Activated T-cell treated with anti-CD3 and anti-CD28 coated beads for 1 hour (primary cell): ENCODE data around the gene FAIM.
"Not testable (repeated sequence)": the region's sequence is repeated elsewhere in the genome, so short reads cannot be mapped to it uniquely, and the experiment has no call there.

Experiments used
- DNase-seq: peaks from one replicate; pipeline ENCODE4 v3.0.0-alpha.2; 2020; ENCODE audit warnings: low read depth

FAIM gene

DNA sequence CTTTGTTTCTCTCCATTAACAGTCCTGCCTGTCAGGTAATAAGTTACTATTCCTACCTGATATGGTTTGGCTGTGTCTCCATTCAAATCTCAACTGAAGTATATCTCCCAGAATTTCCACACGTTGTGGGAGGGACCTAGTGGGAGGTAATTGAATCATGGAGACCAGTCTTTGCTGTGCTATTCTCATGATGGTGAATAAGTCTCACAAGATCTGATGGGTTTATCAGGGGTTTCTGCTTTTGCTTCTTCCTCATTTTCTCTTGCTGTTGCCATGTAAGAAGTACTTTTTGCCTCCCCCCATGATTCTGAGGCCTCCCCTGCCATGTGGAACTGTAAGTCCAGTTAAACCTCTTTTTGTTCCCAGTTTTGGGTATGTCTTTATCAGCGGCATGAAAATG is 6.9 kb upstream of the FAIM start:
- DNase-seq: not testable (repeated sequence)

DNA sequence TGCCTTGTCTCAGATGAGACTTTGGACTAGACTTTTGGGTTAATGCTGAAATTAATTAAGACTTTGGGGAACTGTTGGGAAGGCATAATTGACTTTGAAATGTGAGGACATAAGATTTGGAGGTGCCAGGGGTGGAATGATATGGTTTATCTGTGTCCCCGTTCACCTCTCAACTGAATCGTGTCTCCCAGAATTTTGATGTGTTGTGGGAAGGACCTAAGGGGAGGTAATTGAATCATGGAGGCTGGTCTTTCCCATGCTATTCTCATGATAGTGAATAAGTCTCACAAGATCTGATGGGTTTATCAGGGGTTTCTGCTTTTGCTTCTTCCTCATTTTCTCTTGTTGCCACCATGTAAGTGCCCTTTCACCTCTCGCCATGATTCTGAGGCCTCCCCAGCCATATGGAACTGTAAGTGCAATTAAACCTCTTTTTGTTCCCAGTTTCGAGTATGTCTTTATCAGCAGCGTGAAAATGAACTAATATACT is 4.4 kb upstream of the FAIM start:
- not testable (repeated sequence) for DNase-seq

DNA sequence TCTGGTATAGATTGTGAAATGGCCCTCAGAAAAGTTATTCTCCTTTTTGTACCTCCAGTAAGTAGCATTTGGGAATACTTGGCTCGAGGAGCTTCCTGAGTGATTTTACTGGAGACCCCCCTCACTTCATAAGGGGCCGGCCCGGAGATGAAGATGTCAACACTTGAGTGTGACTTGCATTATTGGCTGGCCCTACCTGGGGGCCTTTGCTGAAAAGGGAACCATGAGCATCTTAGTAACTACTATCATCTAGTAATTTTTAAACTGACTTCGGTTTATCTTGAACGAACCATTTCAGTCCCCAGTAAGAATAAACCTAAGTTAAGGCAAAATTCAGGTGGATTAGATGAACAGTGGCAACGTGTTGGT is 1.3 kb downstream of the FAIM start:
- DNase-seq: no peak

DNA sequence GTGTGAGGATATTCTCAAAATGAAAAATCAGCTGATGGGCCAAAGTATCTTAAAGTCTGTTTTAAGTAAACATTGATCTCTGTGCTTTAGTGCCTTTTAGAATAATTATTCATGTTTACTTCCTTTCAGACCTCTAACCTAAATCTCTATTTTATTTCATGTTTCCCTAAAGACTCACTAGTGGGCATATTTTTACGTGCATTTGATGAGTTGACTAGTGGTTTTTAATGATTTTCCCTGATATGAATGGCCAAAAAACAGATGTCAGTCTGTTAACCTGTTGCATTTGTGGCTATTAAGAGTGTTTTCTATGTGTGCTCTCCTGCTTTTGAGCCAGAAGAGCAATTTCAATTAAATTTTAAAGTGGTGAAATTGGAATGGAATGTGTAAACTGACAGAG is 6.9 kb downstream of the FAIM start:
- DNase-seq: no peak

DNA sequence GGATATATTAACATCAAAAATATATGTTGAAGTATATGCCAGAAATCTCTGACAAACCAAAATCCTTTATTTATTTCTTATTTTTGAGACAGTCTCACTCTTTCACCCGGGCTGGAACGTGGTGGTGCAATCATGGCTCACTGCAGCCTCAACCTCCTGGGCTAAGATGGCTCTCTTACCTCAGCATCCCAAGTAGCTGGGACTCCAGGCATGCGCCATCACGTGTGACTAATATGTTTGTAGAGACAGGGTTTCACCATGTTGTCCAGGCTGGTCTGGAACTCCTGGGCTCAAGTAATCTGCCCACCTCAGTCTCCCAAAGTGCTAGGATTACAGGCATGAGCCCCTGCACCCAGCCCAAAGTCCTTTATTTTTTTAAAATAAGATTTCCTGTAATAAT is 11.9 kb downstream of the FAIM start:
- DNase-seq: no peak

DNA sequence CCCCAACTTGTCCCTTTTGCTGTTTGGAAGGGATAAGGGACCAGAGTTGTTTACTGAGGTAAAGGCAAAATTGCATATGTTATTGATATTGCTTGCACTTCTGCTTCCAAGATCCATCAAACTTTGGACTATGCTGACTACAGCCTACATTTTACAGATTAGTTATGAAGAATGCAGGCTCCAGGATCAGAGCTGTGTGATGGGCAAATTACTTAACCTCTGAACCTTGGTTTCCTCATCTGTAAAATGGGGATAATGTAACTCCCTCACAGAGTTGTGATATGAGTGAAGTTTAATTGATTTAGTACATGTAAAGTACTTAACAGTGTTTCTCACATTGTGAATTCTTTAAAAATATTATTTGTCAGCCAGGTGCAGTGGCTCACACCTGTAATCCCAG is 15.9 kb downstream of the FAIM start:
- DNase-seq: no peak

DNA sequence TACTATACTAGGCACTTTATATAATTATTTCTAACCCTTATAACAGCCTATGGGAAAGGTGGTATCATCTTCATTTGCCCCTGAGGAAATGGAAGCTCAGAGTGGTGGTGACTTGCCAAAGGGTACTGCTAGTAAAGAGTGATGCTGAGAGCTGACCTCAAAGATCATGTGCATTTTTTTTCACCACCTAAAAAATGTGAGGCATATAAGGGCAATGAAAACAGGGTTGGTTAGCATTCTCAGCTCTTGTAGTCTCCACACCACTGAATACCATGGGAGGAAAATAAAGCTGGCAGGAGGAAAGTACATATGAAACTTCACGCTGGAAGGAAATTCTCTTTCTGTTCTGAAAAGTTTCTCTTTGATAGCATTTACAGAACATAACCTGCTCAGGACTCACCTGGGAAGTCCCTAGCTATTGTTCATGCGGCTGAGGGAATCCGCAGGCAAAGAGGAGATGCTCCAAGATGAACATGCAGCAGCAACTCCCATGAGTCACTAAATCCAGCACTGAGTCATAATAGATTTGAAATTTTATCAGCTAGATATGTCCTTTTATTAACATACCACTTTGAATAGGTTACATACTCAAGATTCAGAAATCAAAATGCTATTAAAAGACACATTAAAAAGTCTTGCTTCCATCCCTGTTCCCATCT is 17.3 kb downstream of the FAIM start:
- DNase-seq: no peak

DNA sequence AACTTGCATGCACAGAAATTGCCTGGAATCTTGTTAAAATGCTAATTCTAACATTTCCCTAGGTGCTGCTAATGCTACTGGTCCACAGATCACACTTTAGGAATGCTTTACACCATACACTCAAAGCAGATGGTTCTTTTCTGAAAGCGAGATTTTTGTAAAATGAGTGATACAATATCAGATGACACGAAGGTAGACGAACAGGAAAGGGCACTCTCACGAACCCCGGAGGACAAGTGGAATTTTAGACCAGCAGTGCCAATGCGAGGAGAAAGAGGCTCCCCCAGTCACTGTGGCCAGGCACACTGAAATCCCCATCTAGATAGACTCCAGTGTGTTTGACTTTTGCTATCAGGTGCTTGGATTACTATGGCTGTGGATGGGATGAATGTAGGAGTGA is 21.0 kb downstream of the FAIM start:
- DNase-seq: no peak

DNA sequence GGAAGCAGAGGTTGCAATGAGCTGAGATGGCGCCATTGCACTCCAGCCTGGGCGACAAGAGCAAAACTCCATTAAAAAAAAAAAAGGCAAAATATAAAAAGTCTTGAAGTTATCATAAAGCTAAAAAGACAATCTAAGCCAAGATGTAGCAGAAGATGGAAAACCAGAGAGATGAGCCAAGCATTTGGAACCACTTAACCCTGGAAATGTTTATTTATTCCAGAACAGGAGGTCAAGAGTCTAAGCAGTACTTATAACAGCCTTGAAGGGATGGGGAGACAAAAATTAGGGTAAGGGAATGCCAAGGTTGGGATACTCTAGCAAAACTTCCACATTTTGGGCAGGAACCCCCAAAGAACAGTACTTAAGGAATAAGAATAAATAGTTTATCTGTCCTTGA is 30.1 kb downstream of the FAIM start:
- DNase-seq: no peak

DNA sequence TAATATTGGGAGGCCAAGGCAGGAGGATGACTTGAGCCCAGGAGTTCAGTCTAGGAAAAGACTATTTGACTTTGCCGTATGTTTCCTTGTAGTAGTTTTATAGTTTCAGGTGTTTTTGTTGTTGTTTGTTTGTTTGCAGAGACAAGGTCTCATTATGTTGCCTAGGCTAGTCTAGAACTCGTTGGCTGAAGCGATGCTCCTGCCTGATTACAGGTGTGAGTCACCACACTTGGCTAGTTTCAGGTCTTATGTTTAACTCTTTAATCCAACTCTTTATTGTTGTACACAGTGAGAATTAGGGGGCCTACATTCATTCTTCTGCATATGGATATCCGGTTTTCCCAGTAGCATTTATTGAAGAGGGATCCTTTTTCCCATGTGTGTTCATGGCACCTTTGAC is 32.0 kb downstream of the FAIM start:
- DNase-seq: no peak

DNA sequence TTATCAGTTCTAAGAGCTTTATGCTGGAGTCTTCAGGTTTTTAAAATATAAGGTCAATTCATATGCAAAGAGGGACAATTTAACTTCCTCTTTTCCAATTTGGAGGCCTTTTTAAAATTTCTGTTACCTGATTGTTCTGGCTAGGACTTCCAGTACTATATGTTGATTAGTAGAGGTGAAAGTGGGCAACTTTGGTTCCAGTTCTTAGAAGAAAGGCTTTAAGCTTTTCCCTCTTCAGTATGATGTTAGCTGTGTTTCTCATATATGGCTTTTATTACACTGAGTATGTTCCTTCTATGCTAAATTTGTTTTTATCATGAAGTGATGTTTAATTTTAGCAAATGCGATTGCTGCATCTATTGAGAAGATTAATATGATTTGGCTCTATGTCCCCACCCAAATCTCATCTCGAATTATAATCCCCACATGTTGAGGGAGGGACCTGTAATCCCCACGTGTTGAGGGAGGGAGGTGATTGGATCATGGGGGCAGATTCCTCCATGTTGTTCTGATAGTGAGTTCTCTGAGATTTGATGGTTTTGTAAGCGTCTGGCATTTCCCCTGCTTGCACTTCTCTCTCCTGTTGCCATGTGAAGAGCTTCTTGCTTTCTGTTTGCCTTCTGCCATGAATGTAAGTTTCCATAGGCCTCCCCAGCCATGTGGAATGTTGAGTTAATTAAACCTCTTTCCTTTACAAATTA is 33.8 kb downstream of the FAIM start:
- no peak for DNase-seq

DNA sequence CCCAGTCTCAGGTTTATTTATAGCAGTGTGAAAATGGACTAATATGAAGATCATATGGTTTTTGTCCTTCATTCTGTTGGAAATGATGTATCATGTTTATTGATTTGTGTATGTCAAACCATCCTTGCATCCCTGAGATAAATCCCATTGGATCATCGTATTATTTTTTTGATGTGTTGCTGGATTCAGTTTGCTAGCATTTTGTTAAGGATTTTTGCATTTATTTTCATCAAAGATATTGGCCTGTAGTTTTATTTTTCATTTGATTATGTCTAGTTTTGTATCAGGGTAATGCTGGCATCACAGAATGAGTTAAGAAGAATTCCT is 34.3 kb downstream of the FAIM start:
- no peak for DNase-seq

DNA sequence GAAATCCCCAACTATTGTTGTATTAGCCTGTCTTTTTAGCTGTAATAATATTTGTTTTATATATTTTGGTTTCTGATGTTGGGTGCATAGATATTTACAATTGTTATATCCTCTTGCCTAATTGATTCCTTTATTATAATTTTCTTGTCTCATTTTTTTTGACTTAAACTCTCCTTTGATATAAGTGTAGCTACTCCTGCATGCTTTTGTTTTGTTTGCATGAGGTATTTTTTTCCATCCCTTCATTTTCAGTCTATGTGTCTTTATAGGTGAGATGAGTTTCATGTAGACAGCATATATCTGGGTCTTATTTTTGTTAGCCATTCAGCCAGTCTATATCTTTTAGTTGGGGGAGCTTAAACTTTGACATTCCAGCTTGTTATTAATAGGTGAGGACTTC is 37.4 kb downstream of the FAIM start:
- no peak for DNase-seq

DNA sequence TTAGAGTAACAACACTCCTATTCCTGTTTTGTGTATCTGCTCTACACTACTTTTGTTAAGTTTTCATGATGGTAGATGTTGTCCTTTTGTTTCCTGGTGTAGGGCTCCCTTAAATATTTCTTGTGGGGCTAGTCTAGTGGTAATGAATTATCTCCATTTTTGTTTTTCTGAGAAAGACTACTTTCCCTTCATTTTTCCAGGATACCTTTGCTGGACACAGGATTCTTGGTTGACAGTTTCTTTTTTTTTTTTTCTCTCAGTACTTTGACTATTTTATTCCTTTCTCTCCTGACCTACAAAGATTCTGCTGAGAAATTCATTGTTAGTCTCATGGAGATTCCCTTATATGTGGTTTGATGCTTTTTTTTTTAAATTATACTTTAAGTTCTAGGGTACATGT is 37.9 kb downstream of the FAIM start:
- no peak for DNase-seq

DNA sequence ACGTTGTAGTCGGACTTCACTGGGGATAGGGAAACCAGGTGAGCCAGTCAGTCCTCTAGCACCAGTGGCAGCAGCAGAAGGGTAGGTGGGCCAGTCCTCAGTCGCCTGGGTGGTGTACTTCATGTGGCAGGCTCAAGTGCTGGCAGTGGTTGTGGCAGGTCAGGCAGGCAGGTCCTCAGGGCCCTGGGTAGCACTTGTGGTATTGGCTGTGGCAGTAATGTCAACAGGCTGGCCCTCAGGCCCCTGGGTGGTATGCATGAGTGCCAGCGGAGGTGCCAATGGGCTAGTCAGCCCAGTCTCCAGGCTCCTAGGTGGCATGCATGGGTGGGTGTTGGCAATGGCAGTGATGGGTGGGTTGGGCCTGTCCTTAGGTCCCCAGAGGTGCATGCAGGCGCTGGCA is 40.6 kb downstream of the FAIM start:
- no peak for DNase-seq

DNA sequence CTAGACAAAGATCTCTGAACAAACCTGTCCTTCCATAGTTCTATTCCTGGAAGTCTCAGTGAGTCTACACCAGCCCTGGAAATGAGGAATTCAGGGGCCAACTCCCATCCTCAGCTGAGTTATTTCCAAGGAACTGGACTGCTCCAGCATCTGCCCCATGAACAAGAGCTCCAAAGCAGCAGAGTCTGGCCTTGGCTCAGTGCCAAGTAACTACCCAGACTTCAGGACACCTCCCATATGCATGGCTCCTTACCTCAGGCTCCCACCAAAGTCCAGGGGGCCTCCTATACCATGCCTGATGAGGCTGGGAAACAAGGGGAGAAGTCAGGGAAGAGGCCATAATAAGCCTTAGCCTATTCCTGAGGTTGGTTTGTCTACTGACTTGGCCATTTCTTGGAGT is 45.0 kb downstream of the FAIM start:
- DNase-seq: no peak

DNA sequence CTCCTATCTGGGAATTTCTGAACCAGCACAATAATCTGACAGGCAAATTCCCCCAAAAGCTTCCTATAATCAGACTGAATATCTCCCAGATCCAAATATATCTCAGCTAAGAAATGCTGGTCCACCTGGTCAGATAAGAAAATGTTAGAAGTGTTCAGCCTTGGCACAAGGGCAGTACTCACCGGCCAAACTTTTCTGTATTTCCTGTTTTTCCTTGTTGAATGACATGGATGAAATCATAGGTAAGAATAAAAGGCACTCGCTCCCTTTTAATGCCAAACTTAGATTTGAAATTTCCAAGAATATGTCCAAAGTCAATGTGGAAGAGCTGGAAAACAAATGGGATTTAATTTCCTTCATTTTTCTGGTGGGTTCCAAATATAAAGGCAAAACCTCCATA is 48.9 kb downstream of the FAIM start:
- no peak for DNase-seq

DNA sequence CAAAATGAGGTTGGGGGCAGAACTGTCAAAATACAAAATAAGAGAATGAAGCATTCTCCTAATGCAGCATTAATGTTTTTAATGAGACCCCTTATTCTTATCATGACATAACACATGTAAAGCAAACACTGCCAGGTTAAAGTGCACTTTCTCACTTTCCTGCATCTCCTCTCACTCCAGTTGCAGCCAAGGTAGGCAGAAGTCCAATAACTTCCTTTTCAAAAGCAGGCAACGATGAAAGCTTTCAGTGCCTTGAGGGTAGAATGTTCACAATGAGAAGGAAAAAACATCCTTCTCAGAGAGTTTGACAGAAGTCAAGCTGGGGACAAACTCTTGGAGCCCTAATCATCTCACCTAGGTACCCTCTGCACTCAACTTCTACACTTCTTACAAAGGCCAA is 59.5 kb downstream of the FAIM start:
- DNase-seq: no peak

DNA sequence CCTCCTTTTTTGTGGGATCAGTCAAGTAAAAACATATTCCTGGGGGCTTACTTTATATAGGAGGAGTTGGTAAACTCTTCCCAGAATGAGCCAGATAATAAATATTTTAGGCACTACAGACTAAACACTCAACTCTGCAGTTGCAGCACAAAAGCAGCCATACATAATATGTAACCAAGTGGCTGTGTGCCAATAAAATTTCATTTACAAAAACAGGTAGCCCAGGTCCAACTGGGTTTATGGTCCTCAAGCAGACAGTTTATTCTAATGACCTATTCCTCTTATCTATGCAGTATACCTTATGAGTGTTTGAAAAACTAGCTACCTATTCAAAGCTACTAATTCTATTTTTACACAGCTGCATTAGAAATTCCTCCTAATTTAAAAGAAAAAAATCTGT is 61.8 kb downstream of the FAIM start:
- no peak for DNase-seq

DNA sequence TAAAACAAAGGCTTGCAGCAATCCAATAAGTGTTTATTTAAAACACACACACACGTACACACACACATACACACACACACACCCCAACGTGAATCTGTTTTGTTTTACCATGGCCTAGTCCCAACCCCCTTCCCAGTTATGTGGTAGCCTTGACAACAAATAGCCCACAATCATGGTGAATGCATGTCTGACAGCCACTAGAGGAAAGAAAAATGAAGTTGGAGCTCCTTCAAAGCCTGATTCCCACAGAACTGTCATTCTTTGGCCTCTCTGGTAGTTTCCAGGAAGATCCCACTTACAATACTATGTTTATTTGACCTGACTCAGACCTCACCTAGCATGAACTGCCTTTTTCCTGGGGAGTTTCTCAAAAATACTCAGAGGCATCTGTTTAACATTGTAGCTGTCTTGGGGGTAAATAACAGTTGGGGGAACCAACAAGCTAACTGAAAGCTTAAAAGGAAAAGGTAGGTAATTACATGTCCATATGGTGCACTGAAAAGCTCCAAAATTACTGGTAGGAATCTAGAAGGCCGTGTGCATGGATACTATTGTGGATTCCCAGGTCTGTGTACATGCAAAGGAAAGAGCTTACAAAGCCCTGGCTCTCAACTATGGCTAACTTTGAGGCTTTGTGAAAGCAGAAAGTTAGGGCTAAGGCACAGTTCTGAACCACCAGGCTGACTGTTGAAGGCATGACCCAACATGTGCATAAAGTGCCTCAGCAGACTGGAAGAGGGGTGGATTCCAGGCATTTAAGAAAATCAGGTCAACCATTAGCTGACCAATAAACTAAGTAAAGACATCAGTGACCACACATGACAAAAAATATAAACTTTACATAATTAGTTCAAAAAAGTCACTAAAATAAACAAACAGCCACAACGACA is 65.3 kb downstream of the FAIM start:
- no peak for DNase-seq

DNA sequence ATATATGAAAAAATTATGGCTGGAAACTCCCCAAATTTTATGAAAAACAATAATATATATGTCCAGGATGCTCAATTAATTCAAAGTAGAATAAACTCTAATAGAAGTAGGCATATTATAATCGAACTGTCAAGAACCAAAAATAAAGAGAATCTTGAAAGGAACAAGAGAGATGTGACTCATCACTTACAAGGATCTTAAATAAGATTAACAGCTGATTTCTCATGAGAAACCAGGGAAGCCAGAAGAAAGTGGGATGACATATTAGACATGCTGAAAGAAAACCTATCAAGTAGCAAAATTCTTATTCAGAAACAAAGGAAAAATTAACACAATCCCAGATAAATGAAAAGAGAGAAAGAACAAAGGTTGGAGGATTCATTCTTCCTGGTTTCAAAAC is 66.8 kb downstream of the FAIM start:
- no peak for DNase-seq

DNA sequence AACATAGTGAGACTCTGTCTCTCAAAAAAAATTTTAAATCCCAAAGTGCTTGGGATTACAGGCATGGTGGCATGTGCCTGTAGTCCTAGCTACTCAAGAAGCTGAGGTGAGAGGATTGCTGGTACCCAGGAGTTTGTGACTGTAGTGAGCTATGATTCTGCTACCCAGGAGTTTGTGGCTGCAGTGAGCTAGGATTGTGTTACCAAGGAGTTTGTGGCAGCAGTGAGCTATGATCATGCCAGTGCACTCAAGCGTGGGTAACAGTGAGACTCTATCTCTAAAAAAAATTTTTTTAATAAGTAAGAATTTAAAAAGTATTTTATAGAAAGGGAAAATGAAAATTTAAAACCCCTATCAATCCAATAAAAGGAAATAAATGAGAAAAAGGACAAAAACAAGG is 69.5 kb downstream of the FAIM start:
- DNase-seq: no peak

DNA sequence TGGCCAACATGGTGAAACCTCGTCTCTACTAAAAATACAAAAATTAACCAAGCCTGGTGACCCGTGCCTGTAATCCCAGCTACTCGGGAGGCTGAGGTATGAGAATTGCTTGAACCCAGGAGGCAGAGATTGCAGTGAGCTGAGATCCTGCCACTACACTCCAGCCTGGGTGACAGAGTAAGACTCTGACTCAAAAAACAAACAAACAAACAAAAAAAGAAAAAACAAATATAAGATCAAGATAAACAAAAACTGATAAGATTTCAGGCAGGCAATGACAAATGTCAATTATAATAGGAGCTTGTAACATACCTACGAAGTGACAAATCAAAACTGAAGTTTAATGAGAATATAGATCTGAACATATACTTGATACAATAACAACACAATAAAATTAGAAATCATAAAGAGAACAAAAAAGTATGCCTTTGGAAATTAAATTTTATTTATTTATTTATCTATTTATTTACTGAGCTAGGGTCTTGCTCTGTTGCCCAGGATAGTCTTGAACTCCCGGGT is 70.4 kb downstream of the FAIM start:
- no peak for DNase-seq
